Parathyroid adenoma (tissue), 2 donors: ENCODE measurements around the gene RAPGEF1.

Experiments
- H2AFZ ChIP-seq: fragments of 300-600 bp; sonication (generic); one replicate; pipeline ENCODE4 v1.7.0; 2017; ENCODE audit warnings: antibody characterized with exemption, mild to moderate bottlenecking
- H3K27ac ChIP-seq: fragments of 300-600 bp; sonication (generic); one replicate; pipeline ENCODE4 v1.7.0; 2017
- H3K27me3 ChIP-seq: fragments of 300-600 bp; sonication (generic); one replicate; pipeline ENCODE4 v1.7.0; 2017; ENCODE audit warnings: low read length; ENCODE audit not compliant: control insufficient read depth, insufficient read depth
- H3K36me3 ChIP-seq: fragments of 300-600 bp; sonication (generic); one replicate; pipeline ENCODE4 v1.7.0; 2017; ENCODE audit warnings: low read length; ENCODE audit not compliant: control insufficient read depth, insufficient read depth
- H3K4me1 ChIP-seq: fragments of 300-600 bp; sonication (generic); one replicate; pipeline ENCODE4 v1.7.0; 2017; ENCODE audit warnings: control low read depth
- H3K4me2 ChIP-seq: fragments of 300-600 bp; sonication (generic); one replicate; pipeline ENCODE4 v1.7.0; 2017; ENCODE audit warnings: low read length
- H3K4me3 ChIP-seq: fragments of 300-600 bp; sonication (generic); one replicate; pipeline ENCODE4 v1.7.0; 2017; ENCODE audit warnings: low read depth, low read length
- H3K79me2 ChIP-seq: fragments of 300-600 bp; sonication (generic); one replicate; pipeline ENCODE4 v1.7.0; 2017; ENCODE audit warnings: control low read depth
- H3K9ac ChIP-seq: fragments of 300-600 bp; sonication (generic); one replicate; pipeline ENCODE4 v1.7.0; 2017; ENCODE audit warnings: mild to moderate bottlenecking
- H3K9me3 ChIP-seq: fragments of 300-600 bp; sonication (generic); one replicate; pipeline ENCODE4 v1.7.0; 2017; ENCODE audit warnings: low read length; ENCODE audit not compliant: control insufficient read depth
- TF ChIP-seq, protein P1 (sequence below): fragments of 300-600 bp; sonication (generic); IDR thresholded peaks from one replicate; pipeline ENCODE4 v1.7.0; 2017; ENCODE audit warnings: antibody characterized with exemption, mild to moderate bottlenecking
- donor health status: primary hyperparathyroidism.

Gene RAPGEF1

DNA sequence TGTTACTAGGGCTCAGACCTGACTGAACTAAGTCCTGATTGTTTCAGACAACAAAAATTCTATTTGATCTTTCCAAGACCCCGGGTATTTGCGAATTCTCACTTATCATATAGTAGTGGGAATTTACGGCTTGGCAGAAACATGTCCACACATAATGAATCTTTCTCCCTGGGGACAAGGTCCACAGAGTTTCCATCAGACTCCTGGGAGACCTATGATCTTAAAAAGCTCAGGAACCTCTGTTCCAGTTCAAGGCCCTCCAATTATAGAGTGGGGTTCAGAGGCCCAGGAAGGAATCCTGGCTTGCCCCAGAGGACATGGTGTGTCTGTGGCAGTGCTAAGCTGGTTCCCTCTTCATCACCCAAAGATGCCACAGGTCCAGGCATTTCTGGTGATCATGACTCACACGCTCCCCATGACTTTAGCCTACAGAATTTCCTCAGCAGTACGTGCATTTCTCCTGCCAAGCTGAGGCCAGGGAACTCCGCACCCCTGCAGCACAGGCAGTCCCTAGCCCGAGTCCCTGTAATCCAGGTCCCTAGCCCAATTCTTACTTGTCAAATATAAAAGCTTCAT, 12.6 kb downstream of the RAPGEF1 start:
- Histone ChIP-seq H3K27ac (no peak overlapping the region), H3K79me2 (peaks cover 25% of the 10 kb centered on the region), H3K36me3 (no peaks in the 10 kb centered on the region), H3K4me2 (no peak overlapping the region), H3K9me3 (no peaks in the 10 kb centered on the region), H3K4me1 (no peaks in the 10 kb centered on the region), H3K9ac (no peak overlapping the region), H3K4me3 (no peak overlapping the region), H3K27me3 (no peaks in the 10 kb centered on the region), H2AFZ (no peak overlapping the region)
- TF ChIP-seq, protein P1, sequence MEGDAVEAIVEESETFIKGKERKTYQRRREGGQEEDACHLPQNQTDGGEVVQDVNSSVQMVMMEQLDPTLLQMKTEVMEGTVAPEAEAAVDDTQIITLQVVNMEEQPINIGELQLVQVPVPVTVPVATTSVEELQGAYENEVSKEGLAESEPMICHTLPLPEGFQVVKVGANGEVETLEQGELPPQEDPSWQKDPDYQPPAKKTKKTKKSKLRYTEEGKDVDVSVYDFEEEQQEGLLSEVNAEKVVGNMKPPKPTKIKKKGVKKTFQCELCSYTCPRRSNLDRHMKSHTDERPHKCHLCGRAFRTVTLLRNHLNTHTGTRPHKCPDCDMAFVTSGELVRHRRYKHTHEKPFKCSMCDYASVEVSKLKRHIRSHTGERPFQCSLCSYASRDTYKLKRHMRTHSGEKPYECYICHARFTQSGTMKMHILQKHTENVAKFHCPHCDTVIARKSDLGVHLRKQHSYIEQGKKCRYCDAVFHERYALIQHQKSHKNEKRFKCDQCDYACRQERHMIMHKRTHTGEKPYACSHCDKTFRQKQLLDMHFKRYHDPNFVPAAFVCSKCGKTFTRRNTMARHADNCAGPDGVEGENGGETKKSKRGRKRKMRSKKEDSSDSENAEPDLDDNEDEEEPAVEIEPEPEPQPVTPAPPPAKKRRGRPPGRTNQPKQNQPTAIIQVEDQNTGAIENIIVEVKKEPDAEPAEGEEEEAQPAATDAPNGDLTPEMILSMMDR = no peak

GRCh38 chr9:131724683-131725082, 15.2 kb downstream of the RAPGEF1 start:
- peaks cover 20% of the 10 kb centered on the region for H3K79me2 ChIP-seq
- H3K4me1 ChIP-seq = no peaks in the 10 kb centered on the region
- H3K9me3 ChIP-seq = no peaks in the 10 kb centered on the region
- H3K4me3 ChIP-seq = no peak overlapping the region
- H3K27ac ChIP-seq = no peak overlapping the region
- TF ChIP-seq, protein P1 = no peak
- H3K9ac ChIP-seq = no peak overlapping the region
- no peaks in the 10 kb centered on the region for H3K27me3 ChIP-seq
- H3K36me3 ChIP-seq = no peaks in the 10 kb centered on the region
- no peak overlapping the region for H3K4me2 ChIP-seq
- H2AFZ ChIP-seq = no peak overlapping the region

DNA sequence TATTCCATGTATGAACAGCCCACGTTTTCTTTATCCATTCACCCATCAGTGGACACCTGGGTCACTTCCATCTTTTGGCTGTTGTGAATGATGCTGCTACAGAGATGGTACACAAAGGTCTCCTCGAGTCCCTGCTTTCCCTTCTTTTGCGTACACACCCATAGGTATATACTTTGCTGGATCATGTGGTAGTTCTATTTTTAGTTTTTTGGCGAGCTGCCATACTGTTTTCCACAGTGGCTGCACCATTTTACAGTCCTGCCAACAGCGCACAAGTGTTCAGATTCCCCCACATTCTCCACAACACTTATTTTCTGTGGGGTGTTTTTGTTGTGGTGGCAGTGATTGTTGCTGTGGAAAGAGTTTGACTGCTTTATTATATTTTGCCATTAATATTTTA, 16.2 kb downstream of the RAPGEF1 start:
- Histone ChIP-seq H3K9ac (no peak overlapping the region), H2AFZ (no peak overlapping the region), H3K27me3 (no peaks in the 10 kb centered on the region), H3K79me2 (peaks cover 17% of the 10 kb centered on the region), H3K4me1 (no peaks in the 10 kb centered on the region), H3K9me3 (no peaks in the 10 kb centered on the region), H3K4me2 (no peak overlapping the region), H3K27ac (no peak overlapping the region), H3K4me3 (no peak overlapping the region), H3K36me3 (no peaks in the 10 kb centered on the region)
- TF ChIP-seq, protein P1 = no peak

GRCh38 chr9:131722255-131722654, 17.6 kb downstream of the RAPGEF1 start:
- H3K4me1 ChIP-seq = no peaks in the 10 kb centered on the region

More at GRCh38 chr9:131722255-131722654, 17.6 kb downstream of the RAPGEF1 start:
- H3K79me2 ChIP-seq = peaks cover 17% of the 10 kb centered on the region
- no peaks in the 10 kb centered on the region for H3K27me3 ChIP-seq
- no peaks in the 10 kb centered on the region for H3K36me3 ChIP-seq
- H3K27ac ChIP-seq = no peak overlapping the region
- no peaks in the 10 kb centered on the region for H3K9me3 ChIP-seq
- H3K9ac ChIP-seq = no peak overlapping the region
- no peak overlapping the region for H3K4me3 ChIP-seq
- no peak overlapping the region for H2AFZ ChIP-seq
- TF ChIP-seq, protein P1 = no peak
- H3K4me2 ChIP-seq = no peak overlapping the region
